Activated naive CD8-positive, alpha-beta T cell treated with anti-CD3 and anti-CD28 coated beads, Interleukin-2, amount 50 U/mL, for 24 hours (primary cell): ENCODE results near the gene RBM28.

Experiments used
- ATAC-seq: fragments of 150-1000 bp; cut with Tn5 transposase; one replicate; pipeline ENCODE4 v1.10.0; 2021
- DNase-seq: peaks from one replicate; pipeline ENCODE4 v3.0.0; 2021
- H3K27ac Mint-ChIP-seq: one replicate; pipeline ENCODE4 v1.8.0; 2021; ENCODE audit warnings: mild to moderate bottlenecking, mixed read lengths
- H3K27me3 Mint-ChIP-seq: one replicate; pipeline ENCODE4 v1.8.0; 2021; ENCODE audit warnings: mixed read lengths
- H3K36me3 Mint-ChIP-seq: one replicate; pipeline ENCODE4 v1.8.0; 2021; ENCODE audit warnings: low read depth, mixed read lengths
- H3K4me1 Mint-ChIP-seq: one replicate; pipeline ENCODE4 v1.8.0; 2021; ENCODE audit warnings: mixed read lengths
- H3K4me3 Mint-ChIP-seq: one replicate; pipeline ENCODE4 v1.8.0; 2021; ENCODE audit warnings: mild to moderate bottlenecking, moderate library complexity, mixed read lengths
- H3K9me3 Mint-ChIP-seq: one replicate; pipeline ENCODE4 v1.8.0; 2021; ENCODE audit warnings: mixed read lengths

RBM28 gene

GRCh38 chr7:128361411-128362379, 18.0 kb upstream of the RBM28 start, which contains the start of gene PRRT4:
TSS of gene PRRT4 (minus strand) at chr7:128361690.
- Mint-ChIP-seq H3K27me3 (peaks cover 75% of the 10 kb centered on the region), H3K9me3 (no peaks in the 10 kb centered on the region), H3K36me3 (no peaks in the 10 kb centered on the region), H3K4me1 (peaks cover 18% of the 10 kb centered on the region), H3K27ac (peak within 1 kb of the TSS; percentile 50), H3K4me3 (peak within 1 kb of the TSS; percentile 72)
- DNase-seq (peak; percentile 30), ATAC-seq (peak; percentile 51)

- peaks cover 18% of the 10 kb centered on the region for H3K4me1 Mint-ChIP-seq
- peaks cover 64% of the 10 kb centered on the region for H3K27me3 Mint-ChIP-seq
Observed at GRCh38 chr7:128360359-128360678, 16.6 kb upstream of the RBM28 start.

GRCh38 chr7:128359939-128360338, 16.2 kb upstream of the RBM28 start:
- Mint-ChIP-seq H3K36me3 (no peaks in the 10 kb centered on the region), H3K27ac (no peak overlapping the region), H3K4me3 (no peak overlapping the region), H3K27me3 (peaks cover 60% of the 10 kb centered on the region), H3K4me1 (peaks cover 18% of the 10 kb centered on the region), H3K9me3 (no peaks in the 10 kb centered on the region)
- no peak for ATAC-seq
- DNase-seq = no peak

More at GRCh38 chr7:128360359-128360678, 16.6 kb upstream of the RBM28 start:
- Mint-ChIP-seq H3K9me3 (no peaks in the 10 kb centered on the region), H3K36me3 (no peaks in the 10 kb centered on the region), H3K27ac (no peak overlapping the region), H3K4me3 (no peak overlapping the region)
- ATAC-seq (no peak), DNase-seq (no peak)

GRCh38 chr7:128359336-128359735, 15.6 kb upstream of the RBM28 start:
- peaks cover 18% of the 10 kb centered on the region for H3K4me1 Mint-ChIP-seq

GRCh38 chr7:128358233-128358632, 14.5 kb upstream of the RBM28 start:
- DNase-seq = no peak
- Mint-ChIP-seq H3K4me3 (no peak overlapping the region), H3K27ac (no peak overlapping the region), H3K36me3 (no peaks in the 10 kb centered on the region), H3K27me3 (peaks cover 55% of the 10 kb centered on the region), H3K9me3 (no peaks in the 10 kb centered on the region), H3K4me1 (peaks cover 18% of the 10 kb centered on the region)
- no peak for ATAC-seq

More at GRCh38 chr7:128359336-128359735, 15.6 kb upstream of the RBM28 start:
- H3K36me3 Mint-ChIP-seq = no peaks in the 10 kb centered on the region
- no peaks in the 10 kb centered on the region for H3K9me3 Mint-ChIP-seq
- ATAC-seq (no peak), DNase-seq (no peak)
- no peak overlapping the region for H3K4me3 Mint-ChIP-seq
- peaks cover 58% of the 10 kb centered on the region for H3K27me3 Mint-ChIP-seq
- H3K27ac Mint-ChIP-seq = no peak overlapping the region

- ATAC-seq = no peak
- DNase-seq = no peak
- Mint-ChIP-seq H3K4me1 (peaks cover 14% of the 10 kb centered on the region), H3K4me3 (no peak overlapping the region), H3K36me3 (no peaks in the 10 kb centered on the region), H3K27ac (no peak overlapping the region), H3K27me3 (peaks cover 54% of the 10 kb centered on the region), H3K9me3 (no peaks in the 10 kb centered on the region)
Observed at GRCh38 chr7:128357217-128357613, 13.5 kb upstream of the RBM28 start.

GRCh38 chr7:128356546-128357216, 13.0 kb upstream of the RBM28 start:
- ATAC-seq (no peak), DNase-seq (no peak)
- Mint-ChIP-seq H3K27me3 (peaks cover 49% of the 10 kb centered on the region), H3K36me3 (no peaks in the 10 kb centered on the region), H3K4me1 (peaks cover 9% of the 10 kb centered on the region), H3K4me3 (no peak overlapping the region), H3K27ac (no peak overlapping the region), H3K9me3 (no peaks in the 10 kb centered on the region)

GRCh38 chr7:128353610-128354009, 9.9 kb upstream of the RBM28 start:
- Mint-ChIP-seq H3K4me3 (no peak overlapping the region), H3K4me1 (peaks cover 4% of the 10 kb centered on the region), H3K36me3 (no peaks in the 10 kb centered on the region), H3K27me3 (peaks cover 46% of the 10 kb centered on the region), H3K9me3 (no peaks in the 10 kb centered on the region), H3K27ac (no peak overlapping the region)
- ATAC-seq (no peak), DNase-seq (no peak)

- H3K4me1 Mint-ChIP-seq = peaks cover 4% of the 10 kb centered on the region
- no peaks in the 10 kb centered on the region for H3K9me3 Mint-ChIP-seq
- H3K27me3 Mint-ChIP-seq = peaks cover 42% of the 10 kb centered on the region
- no peaks in the 10 kb centered on the region for H3K36me3 Mint-ChIP-seq
- ATAC-seq (no peak), DNase-seq (no peak)
- no peak overlapping the region for H3K27ac Mint-ChIP-seq
- no peak overlapping the region for H3K4me3 Mint-ChIP-seq
Observed at GRCh38 chr7:128353189-128353588, 9.5 kb upstream of the RBM28 start.

- H3K9me3 Mint-ChIP-seq = no peaks in the 10 kb centered on the region
- H3K36me3 Mint-ChIP-seq = no peaks in the 10 kb centered on the region
- no peak overlapping the region for H3K27ac Mint-ChIP-seq
- peaks cover 4% of the 10 kb centered on the region for H3K4me1 Mint-ChIP-seq
- ATAC-seq (no peak), DNase-seq (no peak)
- no peak overlapping the region for H3K4me3 Mint-ChIP-seq
- H3K27me3 Mint-ChIP-seq = peaks cover 41% of the 10 kb centered on the region
Observed at GRCh38 chr7:128352636-128353035, 8.9 kb upstream of the RBM28 start.

GRCh38 chr7:128352153-128352537, 8.4 kb upstream of the RBM28 start:
- DNase-seq = peak; percentile 39
- no peaks in the 10 kb centered on the region for H3K36me3 Mint-ChIP-seq

GRCh38 chr7:128351296-128352152, 7.8 kb upstream of the RBM28 start:
- peaks cover 4% of the 10 kb centered on the region for H3K4me1 Mint-ChIP-seq
- DNase-seq = no peak
- peaks cover 44% of the 10 kb centered on the region for H3K27me3 Mint-ChIP-seq
- peak; percentile 46 for ATAC-seq
- no peaks in the 10 kb centered on the region for H3K9me3 Mint-ChIP-seq
- H3K27ac Mint-ChIP-seq = no peak overlapping the region
- H3K36me3 Mint-ChIP-seq = no peaks in the 10 kb centered on the region
- no peak overlapping the region for H3K4me3 Mint-ChIP-seq

More at GRCh38 chr7:128352153-128352537, 8.4 kb upstream of the RBM28 start:
- H3K27me3 Mint-ChIP-seq = peaks cover 44% of the 10 kb centered on the region
- no peak overlapping the region for H3K27ac Mint-ChIP-seq
- peaks cover 4% of the 10 kb centered on the region for H3K4me1 Mint-ChIP-seq
- H3K9me3 Mint-ChIP-seq = no peaks in the 10 kb centered on the region
- peak; percentile 31 for ATAC-seq
- no peak overlapping the region for H3K4me3 Mint-ChIP-seq

GRCh38 chr7:128350708-128351295, 7.1 kb upstream of the RBM28 start:
- Mint-ChIP-seq H3K36me3 (no peaks in the 10 kb centered on the region), H3K4me1 (peaks cover 4% of the 10 kb centered on the region), H3K4me3 (no peak overlapping the region), H3K9me3 (no peaks in the 10 kb centered on the region), H3K27me3 (peaks cover 44% of the 10 kb centered on the region), H3K27ac (no peak overlapping the region)
- ATAC-seq (no peak), DNase-seq (no peak)

GRCh38 chr7:128349466-128349825, 5.7 kb upstream of the RBM28 start:
- Mint-ChIP-seq H3K27ac (no peak overlapping the region), H3K4me3 (no peak overlapping the region), H3K27me3 (peaks cover 41% of the 10 kb centered on the region), H3K4me1 (peaks cover 4% of the 10 kb centered on the region), H3K9me3 (no peaks in the 10 kb centered on the region), H3K36me3 (no peaks in the 10 kb centered on the region)
- ATAC-seq (no peak), DNase-seq (no peak)
